Right hindlimb (tissue), 1 donor: ENCODE data around the gene CCDC117.

Source experiments
- DNase-seq: peaks from one replicate; pipeline ENCODE4 v3.0.0-alpha.2; 2018

Gene CCDC117

DNA sequence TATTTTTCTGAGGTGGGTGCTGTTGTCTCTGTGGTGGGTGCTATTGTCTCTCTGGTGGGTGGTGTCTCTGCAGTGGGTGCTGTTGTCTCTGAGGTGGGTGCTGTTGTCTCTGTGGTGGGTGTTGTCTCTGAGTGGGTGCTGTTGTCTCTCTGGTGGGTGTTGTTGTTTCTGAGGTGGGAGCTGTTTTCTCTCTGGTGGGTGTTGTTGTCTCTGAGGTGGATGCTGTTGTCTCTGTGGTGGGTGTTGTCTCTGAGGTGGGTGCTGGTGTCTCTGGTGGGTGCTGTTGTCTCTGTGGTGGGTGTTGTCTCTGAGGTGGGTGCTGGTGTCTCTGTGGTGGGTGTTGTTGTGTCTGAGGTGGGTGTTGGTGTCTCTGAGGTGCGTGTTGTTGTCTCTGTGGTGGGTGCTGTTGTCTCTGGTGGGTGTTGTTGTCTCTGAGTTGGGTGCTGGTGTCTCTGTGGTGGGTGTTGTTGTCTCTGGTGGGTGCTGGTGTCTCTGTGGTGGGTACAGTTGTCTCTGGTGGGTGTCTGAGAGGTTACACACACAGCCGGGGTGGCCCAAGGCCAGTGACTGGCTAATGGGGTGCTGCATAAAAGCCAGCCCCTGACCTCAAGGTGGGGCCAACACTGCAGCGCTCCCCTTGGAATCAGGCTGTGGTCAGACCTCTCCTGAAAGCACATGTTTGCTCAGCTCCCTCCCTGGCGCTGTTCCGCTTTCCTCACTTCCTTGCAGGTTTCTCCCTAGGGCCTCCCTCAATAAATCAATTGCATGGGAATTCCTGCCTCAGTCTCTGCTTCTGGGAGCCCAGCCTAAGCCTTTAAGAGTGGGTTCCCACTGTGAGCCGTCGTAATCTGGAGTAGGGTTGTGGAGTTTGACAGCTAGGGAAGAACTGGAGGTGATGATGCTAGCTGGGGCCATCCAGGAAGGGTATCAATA is 58.9 kb downstream of the CCDC117 start:
- DNase-seq = no peak

DNA sequence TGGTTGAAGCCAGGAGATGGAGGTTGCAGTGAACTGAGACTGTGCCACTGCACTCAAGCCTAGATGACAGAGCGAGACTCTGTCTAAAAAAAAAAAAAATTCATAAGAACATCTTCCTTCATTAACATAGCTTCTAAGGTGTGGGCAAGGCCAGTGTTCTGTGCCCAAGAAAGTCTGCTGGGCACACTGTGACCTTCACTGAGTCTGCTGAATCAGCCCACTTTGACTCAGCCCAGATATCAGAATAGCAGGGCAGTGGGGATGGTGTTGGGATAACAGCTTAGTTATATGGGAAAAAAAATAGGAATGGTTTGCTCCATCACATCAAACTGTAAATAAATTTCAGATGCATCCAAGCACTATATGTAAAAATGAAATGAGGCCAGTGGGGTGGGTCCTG is 60.2 kb downstream of the CCDC117 start:
- no peak for DNase-seq

DNA sequence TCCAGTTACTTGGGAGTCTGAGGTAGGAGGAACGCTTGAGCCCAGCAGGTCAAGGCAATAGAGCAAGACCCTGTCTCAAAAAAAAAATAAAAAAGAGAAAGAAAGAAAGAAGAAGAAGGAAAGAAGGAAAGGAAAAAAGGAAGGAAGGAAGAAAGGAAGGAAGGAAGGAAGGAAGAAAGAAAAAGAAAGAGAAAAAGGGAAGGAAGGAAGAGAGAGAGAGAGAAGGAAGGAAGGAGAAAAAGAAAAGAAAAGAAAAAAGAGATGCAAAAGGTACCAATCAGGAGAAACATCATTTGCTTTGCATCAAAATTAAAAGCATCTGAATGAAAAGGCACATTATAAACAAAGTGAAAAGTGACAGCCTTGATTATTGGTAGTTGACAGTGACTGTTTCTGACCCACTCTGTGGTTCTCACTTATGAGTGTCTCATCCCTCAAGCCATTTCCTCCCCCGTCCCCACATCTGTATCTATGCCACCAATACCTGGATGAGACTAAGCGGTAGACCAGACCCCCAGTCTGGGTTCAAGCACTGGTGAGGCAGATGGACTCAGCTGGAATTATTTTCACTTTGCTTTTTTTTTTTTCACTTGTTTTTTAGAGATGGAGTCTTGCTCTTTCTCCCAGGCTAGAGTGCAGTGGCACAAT is 60.9 kb downstream of the CCDC117 start:
- no peak for DNase-seq

DNA sequence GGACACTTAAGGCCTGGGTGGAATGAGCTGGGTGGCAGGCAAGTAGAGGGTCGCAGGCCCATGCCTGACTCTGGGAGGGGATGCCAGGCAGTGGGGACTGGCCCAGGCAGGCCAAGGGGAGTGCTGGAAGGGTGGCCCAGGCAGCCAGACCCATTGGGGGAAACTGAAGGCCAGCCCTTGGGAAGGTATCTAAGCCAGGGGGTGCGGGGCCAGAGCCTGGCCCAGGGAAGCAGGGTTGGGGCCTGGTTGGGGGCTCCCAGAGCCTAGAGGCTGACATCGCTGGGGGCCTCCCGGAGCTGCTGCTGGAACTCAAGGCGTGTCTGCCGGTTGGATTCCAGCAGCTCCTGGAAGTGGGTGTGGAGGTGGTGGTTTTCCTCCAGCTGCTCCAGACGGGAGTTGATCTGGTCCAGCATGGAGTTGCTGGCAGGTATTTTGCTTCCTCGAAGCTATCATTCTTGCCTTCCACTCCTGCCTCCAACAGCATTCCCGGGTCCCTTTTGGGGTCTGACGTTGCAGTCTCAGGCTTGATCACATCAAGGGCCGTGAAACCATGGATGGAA is 63.2 kb downstream of the CCDC117 start:
- no peak for DNase-seq

DNA sequence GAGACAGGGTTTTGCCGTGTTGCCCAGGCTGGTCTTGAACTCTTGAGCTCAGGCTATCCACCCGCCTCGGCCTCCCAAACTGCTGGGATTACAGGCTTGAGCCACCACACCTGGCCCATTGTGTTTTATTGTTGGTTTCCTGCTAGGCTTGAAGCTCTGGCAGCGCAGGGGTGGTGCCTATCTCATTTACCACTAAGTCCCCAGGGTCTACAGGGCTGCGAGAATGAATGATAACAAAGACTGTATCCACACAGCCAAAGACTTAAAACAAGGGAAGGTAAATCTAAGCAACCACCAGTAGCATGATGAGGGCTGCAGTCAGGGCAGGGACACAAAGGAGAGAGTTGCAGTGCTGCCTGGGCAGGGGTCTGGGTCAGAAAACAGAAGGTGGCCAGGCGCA is 65.1 kb downstream of the CCDC117 start:
- no peak for DNase-seq
